ENCODE measurements around the gene NTF3.

NTF3 gene

DNA sequence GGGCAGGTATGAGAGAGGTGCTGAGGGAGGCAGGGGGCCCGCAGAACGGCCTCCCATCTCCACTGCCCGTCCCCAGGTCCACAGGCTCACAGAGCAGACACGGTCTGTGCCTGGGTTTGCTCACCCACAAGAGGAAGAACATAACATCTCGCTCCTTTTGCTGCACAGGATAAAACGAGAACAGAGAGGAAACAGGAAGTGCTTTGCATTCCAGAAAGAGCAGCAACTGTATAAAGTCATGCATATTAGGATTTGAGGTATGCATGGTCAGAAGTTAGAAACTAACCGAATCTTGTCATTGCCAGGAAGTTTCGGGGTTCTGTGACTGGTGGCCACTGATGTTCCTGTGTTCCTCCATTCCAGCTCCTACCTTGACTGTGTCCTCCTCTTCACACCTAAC, 25.0 kb downstream of the NTF3 start:
- DNase-seq (ENCODE audit: low read depth), result no peak

DNA sequence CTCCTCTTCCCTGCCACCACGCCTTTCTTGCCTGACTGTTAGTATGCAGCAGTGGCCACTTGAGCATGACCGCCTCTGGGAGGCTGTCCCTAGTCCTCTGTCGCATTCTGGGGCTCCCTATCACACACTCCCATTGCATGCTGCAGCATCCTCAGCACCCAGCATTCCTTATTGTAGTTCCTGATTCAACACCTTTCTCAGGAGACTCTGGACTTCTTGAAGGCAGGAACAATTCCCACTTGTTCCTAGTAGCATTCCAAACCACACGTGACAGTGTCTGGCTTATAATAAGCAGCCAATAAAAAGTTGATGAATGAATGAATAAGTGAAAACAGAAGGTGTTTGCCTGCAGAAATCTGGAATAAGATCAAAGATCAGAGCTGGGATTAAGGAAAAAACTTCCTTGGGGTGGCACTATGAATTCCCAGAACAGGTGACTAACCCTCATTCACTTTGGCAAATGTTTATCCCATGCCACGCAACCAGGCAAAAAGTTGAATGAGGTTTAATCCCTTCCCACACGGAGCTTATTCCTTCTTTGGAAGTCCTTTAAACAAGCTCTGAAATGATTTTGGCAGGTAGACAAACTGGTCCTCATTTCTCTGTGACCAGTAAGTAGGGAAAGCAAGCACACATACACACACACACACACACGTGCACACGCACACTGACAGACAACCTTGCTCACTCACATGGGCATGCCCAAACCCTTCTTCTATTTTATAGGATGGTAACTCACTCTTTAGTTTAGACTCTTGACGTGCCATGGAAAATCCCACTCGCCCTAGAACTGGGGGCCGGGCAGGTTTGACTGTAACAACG, 26.5 kb downstream of the NTF3 start:
- DNase-seq (ENCODE audit: low read depth), result no peak

DNA sequence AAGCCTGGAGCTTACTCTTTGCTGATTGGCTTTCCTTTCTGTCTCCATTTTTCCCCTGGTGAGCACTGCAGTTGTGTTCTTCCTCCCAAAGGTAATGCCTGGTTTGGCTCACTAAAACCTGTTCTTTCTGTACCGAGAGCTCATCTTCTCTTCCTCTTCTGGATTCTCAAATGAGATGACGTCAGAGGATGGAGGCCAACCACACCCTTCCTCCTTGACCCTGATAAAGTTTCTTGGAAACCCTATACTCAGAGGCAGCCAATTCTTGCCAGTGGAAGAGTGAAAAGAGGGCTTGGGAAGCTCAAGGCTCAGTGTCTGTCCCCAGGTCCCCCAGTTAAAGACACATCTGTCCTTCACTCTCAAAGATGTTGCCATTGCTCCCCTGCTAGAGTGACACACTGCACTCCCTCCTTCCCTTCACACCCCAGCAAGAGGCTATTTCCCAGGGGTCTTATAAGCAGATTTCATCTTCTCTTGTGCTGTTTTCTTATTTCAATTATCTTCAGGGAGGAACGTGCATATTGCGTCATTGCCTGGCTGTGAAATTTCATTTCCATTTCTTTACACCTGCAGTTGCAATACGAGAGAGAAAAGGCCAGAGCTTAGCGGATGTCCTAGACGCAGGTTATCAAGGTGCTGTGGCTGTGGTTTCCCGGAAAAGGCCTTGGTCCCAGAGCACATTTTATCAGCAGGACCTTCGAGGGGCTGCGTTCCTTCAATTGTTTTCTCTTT, 27.3 kb downstream of the NTF3 start:
- no peak for DNase-seq (ENCODE audit: low read depth)

DNA sequence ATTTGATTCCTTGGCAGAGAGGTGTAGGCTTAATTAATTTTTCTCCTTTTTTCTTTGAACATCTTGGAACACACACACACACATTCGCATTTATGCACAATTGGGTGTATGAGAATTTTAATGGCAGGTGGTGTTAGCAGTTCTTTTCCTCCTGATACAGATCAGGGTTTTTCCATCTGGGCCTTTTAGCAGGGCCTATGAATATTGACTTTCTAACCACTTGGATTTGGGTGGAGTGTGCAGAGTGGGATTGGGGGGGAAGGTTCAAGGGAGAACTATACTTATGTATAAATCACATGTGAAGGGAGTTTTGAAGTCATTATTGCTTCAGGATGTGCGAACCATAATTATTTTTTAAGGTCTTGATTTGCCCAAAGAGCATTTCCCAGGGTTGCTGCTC, 28.9 kb downstream of the NTF3 start:
- DNase-seq (ENCODE audit: low read depth), result no peak

DNA sequence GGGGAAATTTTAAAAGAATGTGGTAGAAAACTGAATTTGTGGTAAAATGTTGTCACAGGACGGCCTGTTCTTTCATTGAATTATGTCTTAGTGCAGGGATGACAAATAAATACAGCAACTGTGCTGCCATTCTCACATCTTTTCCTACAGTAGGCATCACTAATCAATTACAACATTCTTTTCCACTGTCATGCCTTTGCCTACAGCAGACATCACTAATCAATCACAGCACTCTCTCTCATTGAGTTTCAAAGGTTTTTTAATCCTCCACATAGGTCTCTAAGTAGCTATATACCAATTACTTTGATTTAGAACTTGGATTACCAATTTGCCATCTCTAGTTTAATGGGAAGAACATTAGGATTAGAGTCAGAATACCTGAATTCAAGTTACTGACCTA, 30.1 kb downstream of the NTF3 start:
- no peak for DNase-seq (ENCODE audit: low read depth)

DNA sequence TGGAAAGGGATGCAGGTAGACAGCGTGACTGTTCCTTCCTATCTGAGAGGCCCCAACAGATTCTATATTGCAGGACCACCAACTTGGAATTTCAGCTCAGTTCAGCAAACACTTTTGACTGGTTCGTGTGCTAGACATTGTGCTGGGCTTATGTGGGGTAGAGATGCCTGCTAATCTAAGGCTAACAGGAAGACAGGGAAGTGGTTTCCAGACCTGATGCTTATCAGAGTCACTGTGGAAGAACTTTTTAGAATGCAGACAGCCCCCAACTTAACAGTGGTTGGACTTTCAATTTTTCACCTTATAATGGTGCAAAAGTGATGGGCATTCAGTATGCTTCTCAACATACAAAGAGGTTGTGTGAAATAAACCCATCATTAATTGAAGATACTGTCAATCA, 32.2 kb downstream of the NTF3 start:
- DNase-seq (ENCODE audit: low read depth), result no peak

DNA sequence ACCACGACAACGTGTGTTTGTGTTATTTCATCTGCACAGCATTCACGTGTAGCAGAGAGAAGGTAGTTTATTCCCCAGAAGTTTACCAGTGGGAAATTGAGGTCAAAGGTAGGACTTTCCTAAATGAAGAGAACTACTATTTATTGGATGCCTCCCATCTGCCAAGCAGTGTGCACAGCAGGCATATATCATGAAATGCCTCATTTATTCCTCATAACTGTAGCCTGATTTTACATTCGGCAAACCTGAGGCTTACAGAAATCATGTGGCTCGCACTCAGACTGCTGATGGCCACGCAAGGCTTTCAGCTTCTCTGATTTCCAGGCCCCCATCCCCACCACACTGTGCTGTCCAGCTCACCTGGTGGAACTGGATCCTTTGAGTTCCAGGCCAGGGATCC, 33.5 kb downstream of the NTF3 start:
- no peak for DNase-seq (ENCODE audit: low read depth)

DNA sequence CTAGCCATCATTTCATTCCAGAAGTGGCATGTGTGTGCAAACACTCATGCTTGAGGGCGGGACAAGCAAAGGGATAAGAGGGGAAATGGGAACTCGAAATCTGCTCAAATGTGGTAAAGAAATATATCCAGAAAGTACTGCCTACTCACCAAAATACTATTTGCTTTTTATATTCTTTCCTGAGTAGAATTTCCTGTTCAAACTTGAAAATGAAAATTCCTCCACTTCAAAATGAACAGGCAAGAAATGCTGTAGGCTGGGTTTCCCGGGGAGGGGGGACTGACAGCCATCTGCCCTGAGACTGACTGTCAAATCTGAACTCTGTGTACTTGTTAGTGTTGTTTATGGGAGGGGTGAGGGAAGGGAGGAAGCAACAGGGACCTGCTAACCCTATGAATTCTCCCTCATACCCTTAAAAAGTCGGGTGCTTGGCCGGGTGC, 34.6 kb downstream of the NTF3 start:
- no peak for DNase-seq (ENCODE audit: low read depth)

DNA sequence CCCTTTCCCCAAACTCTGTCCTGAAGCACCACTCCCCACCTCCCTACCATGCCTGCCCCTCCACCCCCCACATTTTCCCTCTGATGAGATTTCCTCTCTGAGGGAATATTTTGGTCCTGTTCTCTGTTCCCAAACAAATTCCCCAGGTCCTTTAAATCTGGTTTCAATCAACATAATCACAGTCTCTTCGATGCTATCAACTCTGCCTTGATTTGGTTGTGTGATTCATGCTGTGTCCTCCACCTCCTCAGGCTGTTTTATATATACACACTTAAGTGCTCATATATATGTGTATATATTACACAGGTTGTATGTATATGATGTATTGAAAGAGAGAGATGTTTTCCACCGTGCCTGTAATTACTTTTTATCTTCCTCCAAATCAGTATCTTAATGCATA, 36.0 kb downstream of the NTF3 start:
- no peak for DNase-seq (ENCODE audit: low read depth)

DNA sequence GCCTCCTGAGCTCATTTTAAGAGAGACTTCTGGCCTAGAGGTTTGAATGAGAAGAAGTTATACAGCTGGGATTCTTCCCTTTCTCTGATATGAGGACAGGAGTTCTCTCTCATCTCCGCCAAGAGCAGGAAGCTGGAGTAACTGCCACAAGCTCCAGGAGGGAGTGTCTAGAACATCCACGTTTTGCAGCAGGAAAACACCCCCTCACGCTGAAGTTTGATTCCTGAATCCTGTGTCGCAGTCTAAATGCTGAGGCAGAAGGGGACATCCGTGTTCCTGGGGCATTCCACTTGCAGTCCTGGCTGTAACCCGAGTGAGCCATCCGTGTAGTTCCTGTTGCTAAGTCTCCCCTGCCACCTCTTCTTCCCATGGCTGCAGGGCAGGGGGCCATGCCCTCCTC, 38.3 kb downstream of the NTF3 start:
- no peak for DNase-seq (ENCODE audit: low read depth)

DNA sequence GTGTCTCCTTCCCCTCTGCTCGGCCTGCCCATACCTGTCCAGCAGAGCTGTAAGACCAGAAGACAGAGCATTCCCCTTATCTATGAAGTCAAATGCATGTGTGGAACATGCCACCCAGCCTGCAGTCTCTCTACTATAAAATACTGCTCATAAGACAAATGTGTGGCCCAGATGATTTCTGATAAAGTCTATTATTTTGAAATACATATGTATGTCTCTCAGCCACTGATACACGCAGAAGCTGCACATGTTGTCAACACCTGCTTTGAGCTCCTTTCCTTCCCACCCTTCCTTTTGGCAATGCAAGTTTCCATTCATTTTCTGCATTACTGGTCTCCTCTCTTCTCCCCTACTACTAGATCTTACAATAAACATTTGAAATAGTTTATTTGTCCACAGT, 38.8 kb downstream of the NTF3 start:
- no peak for DNase-seq (ENCODE audit: low read depth)

DNA sequence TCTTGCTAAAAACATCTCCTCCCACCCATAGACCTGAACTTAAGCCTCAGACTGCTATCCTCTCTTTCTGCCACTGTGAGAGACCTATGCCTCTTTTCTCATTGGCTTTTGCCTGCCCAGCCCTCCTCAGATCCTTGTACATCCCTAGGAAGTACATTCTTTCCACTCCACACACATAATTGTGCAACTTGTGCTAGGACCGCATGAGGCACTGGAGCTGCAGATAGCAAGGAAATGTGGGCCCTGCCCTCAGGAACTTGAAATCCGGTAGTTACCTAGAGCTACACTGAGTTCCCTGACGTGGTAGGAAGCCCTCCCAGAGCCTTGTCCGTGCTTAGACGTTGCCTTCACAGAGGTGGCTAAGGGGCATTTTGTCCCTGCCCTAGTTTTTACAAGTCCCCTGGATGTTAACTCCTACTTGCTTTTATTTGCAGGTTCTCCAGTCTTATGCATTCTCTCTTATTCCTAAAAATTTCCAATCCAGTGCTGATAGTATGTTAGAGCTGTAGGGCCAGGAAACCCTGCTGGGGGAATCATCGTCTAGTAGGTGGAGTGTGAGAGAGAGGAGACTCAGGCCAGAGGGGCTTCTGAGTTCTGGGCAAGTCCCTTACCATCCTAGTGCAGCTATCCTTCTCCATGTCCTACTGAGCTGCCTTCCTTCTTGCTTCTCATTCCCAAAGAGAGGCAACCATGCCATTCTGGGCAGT, 41.3 kb downstream of the NTF3 start:
- no peak for DNase-seq (ENCODE audit: low read depth)

DNA sequence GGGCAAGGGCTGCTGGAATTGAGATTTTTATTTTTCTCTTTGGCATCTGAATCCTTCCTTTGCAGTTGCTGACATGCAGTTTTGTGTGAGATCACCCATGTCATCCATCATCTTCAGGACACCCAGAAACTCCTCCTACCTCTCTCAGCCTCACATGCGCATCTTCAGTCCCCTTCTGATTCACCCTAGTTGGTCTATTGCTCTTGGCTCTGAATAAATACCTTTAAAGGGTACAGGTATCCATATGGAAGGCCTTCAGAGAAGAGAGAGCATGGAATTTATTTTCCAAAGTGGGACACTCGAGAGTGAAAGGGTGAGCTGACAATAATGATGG, 41.8 kb downstream of the NTF3 start:
- DNase-seq (ENCODE audit: low read depth), result no peak

DNA sequence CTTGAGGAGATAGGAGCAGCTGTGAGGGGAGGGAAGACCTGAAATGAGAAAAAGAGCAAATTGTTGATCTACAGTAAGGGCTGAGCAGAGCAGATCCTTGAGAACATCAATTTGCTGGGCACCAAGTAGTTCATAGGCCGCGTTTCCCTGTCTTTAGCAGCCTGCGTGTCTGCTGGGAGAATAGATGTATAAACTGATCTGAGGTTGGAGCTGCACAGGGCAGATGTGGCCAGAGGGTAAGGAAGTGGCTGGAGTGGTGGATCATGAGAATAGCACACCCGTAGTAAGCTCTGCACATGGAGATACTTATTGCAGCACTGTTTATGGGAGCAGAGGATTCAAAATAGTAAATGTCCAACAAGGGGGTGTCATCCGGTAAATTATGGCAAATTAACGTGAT, 44.4 kb downstream of the NTF3 start:
- DNase-seq (ENCODE audit: low read depth), result no peak

DNA sequence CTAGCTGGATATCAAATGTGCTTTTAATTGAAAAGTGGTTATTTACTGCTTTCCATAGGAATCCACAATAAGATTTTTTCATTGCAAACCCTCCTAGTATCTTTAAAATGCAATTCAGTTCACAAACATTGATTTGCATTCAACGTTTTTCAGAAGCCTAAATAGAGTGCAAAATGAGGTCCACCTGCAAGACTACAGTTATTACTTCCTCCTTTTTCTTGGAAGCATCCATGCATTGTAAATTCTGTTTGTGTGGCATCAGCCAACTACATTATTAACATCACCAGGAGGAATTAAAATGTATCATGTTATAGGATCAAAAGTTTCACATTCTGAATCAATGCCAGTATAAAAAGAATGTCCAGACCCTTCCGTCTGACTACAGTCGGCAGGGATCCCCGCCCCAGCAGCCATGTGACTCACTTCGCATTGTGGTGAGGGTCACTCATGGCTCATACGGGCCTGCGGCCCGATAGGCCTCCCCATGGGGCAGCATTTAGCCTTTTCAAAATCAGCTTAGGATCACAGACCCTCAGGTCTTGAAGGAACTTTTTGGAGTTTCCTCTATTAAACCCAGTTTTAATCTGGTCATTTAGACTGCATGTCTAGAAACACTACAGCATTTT, 46.3 kb downstream of the NTF3 start:
- no peak for DNase-seq (ENCODE audit: low read depth)

DNA sequence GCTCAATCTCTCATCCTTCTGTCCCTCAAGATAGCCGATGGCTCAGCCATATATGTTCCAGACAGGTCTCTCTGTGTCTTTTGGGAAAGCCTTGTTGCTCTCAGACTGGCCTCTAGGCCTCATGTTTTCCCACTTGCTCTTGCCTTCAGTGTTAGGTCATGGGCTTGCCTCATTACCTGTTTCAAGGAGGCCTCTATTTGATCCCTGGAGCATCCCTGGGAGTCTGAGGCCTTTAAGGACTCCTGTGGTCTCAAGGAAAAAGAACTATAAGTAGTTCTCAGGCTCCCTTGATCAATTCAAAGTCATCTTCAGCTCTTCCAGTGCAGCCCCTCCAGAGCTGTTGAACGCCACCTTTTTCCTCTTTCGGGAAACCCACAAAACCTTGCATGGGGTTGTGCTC, 47.9 kb downstream of the NTF3 start:
- DNase-seq (ENCODE audit: low read depth), result no peak

DNA sequence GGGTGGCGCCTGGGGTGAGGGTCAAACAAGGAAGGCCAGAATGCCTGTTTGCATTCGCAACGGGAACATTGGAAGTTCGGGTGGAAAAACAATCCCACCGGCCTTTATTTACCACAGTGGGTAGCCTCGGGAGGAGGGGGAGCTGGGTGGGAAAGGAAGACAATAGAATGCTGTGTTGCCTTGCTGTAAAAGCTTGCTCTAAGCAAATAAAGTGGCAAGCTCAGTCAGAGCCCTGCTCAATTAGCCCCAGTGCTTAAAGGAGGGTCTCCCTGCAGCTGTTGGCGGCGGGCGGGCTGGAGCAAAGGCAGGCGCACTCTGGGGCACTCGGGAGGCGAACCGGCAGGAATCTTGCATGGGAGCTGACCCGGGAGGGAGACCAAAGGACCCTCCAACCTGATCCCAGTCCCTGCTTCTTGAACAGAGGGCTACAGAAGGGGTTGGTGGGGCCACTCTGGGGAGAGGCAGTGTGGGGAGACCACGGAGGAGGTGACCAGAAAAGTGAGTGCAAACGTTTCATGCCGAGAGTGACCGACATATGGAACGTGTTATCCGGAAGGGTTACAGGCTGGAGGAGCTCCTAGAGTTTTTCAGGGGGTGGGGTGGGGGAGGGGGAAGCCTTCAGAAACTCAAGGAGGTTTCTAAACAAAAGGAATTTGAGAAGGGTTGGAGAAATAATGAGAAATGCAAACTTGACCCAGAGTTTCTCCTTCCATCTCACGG, 48.5 kb downstream of the NTF3 start:
- DNase-seq (ENCODE audit: low read depth), result no peak

DNA sequence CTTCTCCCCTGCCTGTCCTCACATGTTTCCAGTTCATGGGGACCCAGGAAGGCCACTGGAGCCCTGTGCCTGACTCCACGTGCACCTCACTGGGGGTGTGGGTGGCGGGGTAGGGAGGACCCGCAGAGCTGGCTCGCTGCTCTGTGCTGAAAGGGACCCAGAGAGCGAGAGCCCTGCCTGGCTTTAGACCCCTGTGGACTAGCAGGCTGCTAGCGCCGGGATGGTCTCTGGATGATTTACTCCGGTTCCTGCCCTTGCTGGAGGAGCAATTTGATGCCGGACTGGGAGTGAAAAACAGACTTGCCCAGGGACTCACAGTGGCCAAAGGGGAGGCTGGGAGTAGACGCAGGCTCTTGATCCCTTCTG, 49.0 kb downstream of the NTF3 start:
- no peak for DNase-seq (ENCODE audit: low read depth)

DNA sequence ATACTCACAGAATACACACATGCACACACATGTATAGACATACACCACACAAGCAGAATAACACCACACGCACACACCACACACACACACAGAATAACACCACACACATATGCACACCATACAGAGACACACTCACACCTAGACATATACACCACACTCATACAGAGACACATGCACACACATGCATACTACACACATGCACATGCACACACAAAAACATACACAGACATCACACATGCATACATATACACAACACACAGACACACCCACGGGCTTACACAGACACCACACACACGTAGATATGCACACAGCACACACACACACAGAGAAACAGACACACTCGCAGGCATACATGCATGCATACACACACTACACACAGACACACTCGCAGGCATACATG, 49.7 kb downstream of the NTF3 start:
- DNase-seq (ENCODE audit: low read depth), result no peak

DNA sequence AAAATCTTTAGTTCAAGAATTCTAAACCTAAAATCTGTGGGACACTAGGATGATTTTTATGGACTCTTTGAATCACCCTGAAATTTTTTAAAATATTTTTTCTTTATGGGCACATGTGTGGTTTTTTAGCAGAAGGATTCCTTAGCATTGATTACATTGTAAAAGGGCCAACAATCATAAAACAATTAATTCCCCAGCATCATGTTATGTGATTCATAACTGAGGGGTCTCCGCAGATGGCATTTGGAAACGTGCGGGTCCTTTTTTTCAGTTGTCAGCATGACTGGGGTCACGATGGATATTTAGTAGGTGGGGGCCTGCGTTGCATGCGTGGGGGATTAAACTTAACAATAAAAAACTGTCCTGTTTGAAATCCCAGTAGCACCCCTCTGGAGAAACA, 52.5 kb downstream of the NTF3 start:
- DNase-seq (ENCODE audit: low read depth), result no peak

DNA sequence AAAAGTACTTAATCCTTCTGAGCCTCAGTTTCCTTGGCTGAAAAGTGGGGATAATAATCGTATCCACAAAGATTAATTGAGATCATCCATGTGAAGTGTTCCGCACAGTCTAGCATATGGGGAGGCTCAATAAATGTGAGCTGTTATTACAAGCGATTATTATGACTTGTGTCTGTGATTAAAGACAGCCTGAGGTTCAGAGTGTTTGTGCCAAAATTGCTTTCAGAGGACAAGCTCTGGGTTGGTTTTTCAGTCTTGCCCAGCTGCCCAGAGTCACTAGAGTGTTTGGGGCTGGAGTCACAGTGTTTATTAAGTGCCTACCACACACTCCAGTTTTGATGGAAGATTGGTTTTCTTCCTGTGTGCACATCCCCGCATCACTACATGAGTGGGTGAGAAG, 53.5 kb downstream of the NTF3 start:
- no peak for DNase-seq (ENCODE audit: low read depth)

DNA sequence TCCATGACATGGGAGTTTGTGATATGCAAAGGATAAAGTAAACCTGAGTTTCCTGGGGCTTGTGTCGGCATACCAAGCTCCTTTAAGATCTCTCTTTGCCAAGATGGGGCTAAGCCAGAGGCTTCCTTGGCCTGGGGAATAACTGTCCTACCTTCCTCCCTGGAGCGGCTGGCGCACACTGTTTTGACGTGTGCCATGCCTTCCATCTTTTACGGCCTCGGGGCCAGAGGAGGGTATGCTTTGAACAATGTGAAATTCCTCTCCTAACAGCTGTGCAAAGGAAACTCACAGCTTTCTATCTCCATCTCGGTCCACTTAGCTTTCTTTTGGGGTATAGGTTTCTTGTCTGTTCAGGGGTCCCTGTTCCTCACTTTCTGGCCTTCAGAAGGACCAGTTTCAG, 55.2 kb downstream of the NTF3 start:
- no peak for DNase-seq (ENCODE audit: low read depth)

Data from stimulated activated CD8-positive, alpha-beta memory T cell treated with anti-CD3 and anti-CD28 coated beads, Interleukin-4, amount 100 ng/mL, for 24 hours (primary cell).